Measurements from ENCODE around the gene PRR16.
A peak's percentile ranks its signal among the peaks of the same experiment; 100 is the strongest.
"Not testable (repeated sequence)": the region's sequence is repeated elsewhere in the genome, so short reads cannot be mapped to it uniquely, and the experiment has no call there.

The PRR16 gene

GRCh38 chr5:120463991-120464626, at the start of gene PRR16:
PRR16 (plus strand) TSS chr5:120464300.
- no peak for DNase-seq (ENCODE audit: low read depth in 2 of 2)

GRCh38 chr5:120415985-120416384, 48.1 kb upstream of the PRR16 start:
- no peak for DNase-seq (ENCODE audit: low read depth in 2 of 2)

- DNase-seq (ENCODE audit: low read depth in 2 of 2), result no peak
Measured at GRCh38 chr5:120419127-120419526, 45.0 kb upstream of the PRR16 start.

- DNase-seq (ENCODE audit: low read depth in 2 of 2), result not testable (repeated sequence)
Measured at GRCh38 chr5:120426633-120427275, 37.3 kb upstream of the PRR16 start.

- DNase-seq (ENCODE audit: low read depth in 2 of 2), result no peak
Measured at GRCh38 chr5:120430572-120430971, 33.5 kb upstream of the PRR16 start.

- no peak for DNase-seq (ENCODE audit: low read depth in 2 of 2)
Measured at GRCh38 chr5:120432861-120433260, 31.2 kb upstream of the PRR16 start.

- no peak for DNase-seq (ENCODE audit: low read depth in 2 of 2)
Measured at GRCh38 chr5:120435129-120435528, 29.0 kb upstream of the PRR16 start.

GRCh38 chr5:120436996-120437395, 27.1 kb upstream of the PRR16 start:
- DNase-seq (ENCODE audit: low read depth in 2 of 2), result no peak

GRCh38 chr5:120442694-120443093, 21.4 kb upstream of the PRR16 start:
- DNase-seq (ENCODE audit: low read depth in 2 of 2), result no peak

- no peak for DNase-seq (ENCODE audit: low read depth in 2 of 2)
Measured at GRCh38 chr5:120443607-120444006, 20.5 kb upstream of the PRR16 start.

- no peak for DNase-seq (ENCODE audit: low read depth in 2 of 2)
Measured at GRCh38 chr5:120446068-120446492, 18.0 kb upstream of the PRR16 start.

GRCh38 chr5:120446901-120447300, 17.2 kb upstream of the PRR16 start:
- DNase-seq (ENCODE audit: low read depth in 2 of 2), result no peak

GRCh38 chr5:120447706-120448239, 16.3 kb upstream of the PRR16 start:
- DNase-seq (ENCODE audit: low read depth in 2 of 2), result no peak

- DNase-seq (ENCODE audit: low read depth in 2 of 2), result no peak
Measured at GRCh38 chr5:120449501-120449900, 14.6 kb upstream of the PRR16 start.

GRCh38 chr5:120450910-120451309, 13.2 kb upstream of the PRR16 start:
- DNase-seq (ENCODE audit: low read depth in 2 of 2), result no peak

GRCh38 chr5:120451445-120451844, 12.7 kb upstream of the PRR16 start:
- DNase-seq (ENCODE audit: low read depth in 2 of 2), result no peak

GRCh38 chr5:120452471-120452870, 11.6 kb upstream of the PRR16 start:
- DNase-seq (ENCODE audit: low read depth in 2 of 2), result no peak

GRCh38 chr5:120454094-120454798, 9.9 kb upstream of the PRR16 start:
- DNase-seq (ENCODE audit: low read depth in 2 of 2), result no peak

GRCh38 chr5:120456006-120456405, 8.1 kb upstream of the PRR16 start:
- DNase-seq (ENCODE audit: low read depth in 2 of 2), result no peak

- DNase-seq (ENCODE audit: low read depth in 2 of 2), result peak in 1 of 2 donors; percentile 0
Measured at GRCh38 chr5:120457839-120458507, 6.1 kb upstream of the PRR16 start.

- not testable (repeated sequence) for DNase-seq (ENCODE audit: low read depth in 2 of 2)
Measured at GRCh38 chr5:120458508-120458847, 5.6 kb upstream of the PRR16 start.

- DNase-seq (ENCODE audit: low read depth in 2 of 2), result no peak
Measured at GRCh38 chr5:120461251-120461650, 2.8 kb upstream of the PRR16 start.

Measured in stimulated activated CD8-positive, alpha-beta memory T cell treated with anti-CD3 and anti-CD28 coated beads, Interleukin-7, amount 100 ng/mL, for 4 hours (primary cell).